ENCODE measurements around the gene PLA2G10.

DNA sequence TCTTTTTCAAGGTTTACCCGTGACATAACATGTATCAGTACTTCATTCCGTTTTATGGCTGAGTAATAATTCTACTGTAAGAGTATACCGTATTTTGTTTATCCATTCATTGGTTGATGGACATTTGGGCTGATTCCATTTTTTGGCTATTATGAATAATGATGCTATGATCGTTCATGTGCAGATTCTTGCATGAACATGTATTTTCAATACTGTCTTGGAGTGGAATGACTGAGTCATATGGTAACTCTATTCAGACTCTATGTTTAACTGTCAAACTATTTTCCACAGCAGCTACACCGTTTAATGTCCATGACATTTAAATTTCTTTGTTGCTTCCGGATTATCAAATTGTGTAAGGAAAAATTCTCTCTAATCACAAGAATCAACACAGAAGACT lies 43.5 kb downstream of the PLA2G10 start:
- TF ChIP-seq, protein P1, sequence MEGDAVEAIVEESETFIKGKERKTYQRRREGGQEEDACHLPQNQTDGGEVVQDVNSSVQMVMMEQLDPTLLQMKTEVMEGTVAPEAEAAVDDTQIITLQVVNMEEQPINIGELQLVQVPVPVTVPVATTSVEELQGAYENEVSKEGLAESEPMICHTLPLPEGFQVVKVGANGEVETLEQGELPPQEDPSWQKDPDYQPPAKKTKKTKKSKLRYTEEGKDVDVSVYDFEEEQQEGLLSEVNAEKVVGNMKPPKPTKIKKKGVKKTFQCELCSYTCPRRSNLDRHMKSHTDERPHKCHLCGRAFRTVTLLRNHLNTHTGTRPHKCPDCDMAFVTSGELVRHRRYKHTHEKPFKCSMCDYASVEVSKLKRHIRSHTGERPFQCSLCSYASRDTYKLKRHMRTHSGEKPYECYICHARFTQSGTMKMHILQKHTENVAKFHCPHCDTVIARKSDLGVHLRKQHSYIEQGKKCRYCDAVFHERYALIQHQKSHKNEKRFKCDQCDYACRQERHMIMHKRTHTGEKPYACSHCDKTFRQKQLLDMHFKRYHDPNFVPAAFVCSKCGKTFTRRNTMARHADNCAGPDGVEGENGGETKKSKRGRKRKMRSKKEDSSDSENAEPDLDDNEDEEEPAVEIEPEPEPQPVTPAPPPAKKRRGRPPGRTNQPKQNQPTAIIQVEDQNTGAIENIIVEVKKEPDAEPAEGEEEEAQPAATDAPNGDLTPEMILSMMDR (IDR thresholded peaks at IDR 0.05), result no peak
- no peak for TF ChIP-seq POLR2A (IDR thresholded peaks at IDR 0.05)

All from Peyer's patch (tissue), 4 donors.